Measurements from ENCODE around the gene CILP. TPM values are rescaled to one million over a fixed set of nuclear protein-coding genes. Genes with fewer than 3 reads are reported as not detected.
"Not testable (repeated sequence)": the region's sequence is repeated elsewhere in the genome, so short reads cannot be mapped to it uniquely, and the experiment has no call there.

Gene CILP
- 1 to 10 TPM; 3.2 to 4.4 (median 3.9) TPM for polyA plus RNA-seq (ENCODE audit: insufficient read length in 4 of 4)

GRCh38 chr15:65210770-65211481 is at the start of gene CILP:
TSS of gene CILP (minus strand) at chr15:65211473. CDS start at chr15:65209755, 1,718 bp downstream.
- DNase-seq (ENCODE audit: low read depth in 4 of 4, low spot score in 2 of 4): no peak

GRCh38 chr15:65260968-65261367 is 49.7 kb upstream of the CILP start:
- no peak for DNase-seq (ENCODE audit: low read depth in 4 of 4, low spot score in 2 of 4)

GRCh38 chr15:65259367-65259797 is 48.1 kb upstream of the CILP start:
- DNase-seq (ENCODE audit: low read depth in 4 of 4, low spot score in 2 of 4): no peak

GRCh38 chr15:65258375-65259262 is 47.3 kb upstream of the CILP start:
- no peak for DNase-seq (ENCODE audit: low read depth in 4 of 4, low spot score in 2 of 4)

- no peak for DNase-seq (ENCODE audit: low read depth in 4 of 4, low spot score in 2 of 4)
Observed at GRCh38 chr15:65255486-65256140, 44.3 kb upstream of the CILP start.

- DNase-seq (ENCODE audit: low read depth in 4 of 4, low spot score in 2 of 4): no peak
Observed at GRCh38 chr15:65254758-65255157, 43.5 kb upstream of the CILP start.

GRCh38 chr15:65254356-65254755 is 43.1 kb upstream of the CILP start:
- DNase-seq (ENCODE audit: low read depth in 4 of 4, low spot score in 2 of 4): no peak

GRCh38 chr15:65249641-65250040 is 38.4 kb upstream of the CILP start:
- no peak for DNase-seq (ENCODE audit: low read depth in 4 of 4, low spot score in 2 of 4)

GRCh38 chr15:65248511-65249255 is 37.4 kb upstream of the CILP start:
- DNase-seq (ENCODE audit: low read depth in 4 of 4, low spot score in 2 of 4): peak in 1 of 4 donors; percentile 37

- no peak for DNase-seq (ENCODE audit: low read depth in 4 of 4, low spot score in 2 of 4)
Observed at GRCh38 chr15:65246939-65247338, 35.7 kb upstream of the CILP start.

GRCh38 chr15:65246026-65246714 is 34.9 kb upstream of the CILP start:
- DNase-seq (ENCODE audit: low read depth in 4 of 4, low spot score in 2 of 4): no peak

GRCh38 chr15:65245096-65245856 is 34.0 kb upstream of the CILP start:
- DNase-seq (ENCODE audit: low read depth in 4 of 4, low spot score in 2 of 4): peak in 3 of 4 donors; percentile 39 to 67 (median 54)

- DNase-seq (ENCODE audit: low read depth in 4 of 4, low spot score in 2 of 4): no peak
Observed at GRCh38 chr15:65244638-65245037, 33.4 kb upstream of the CILP start.

- not testable (repeated sequence) for DNase-seq (ENCODE audit: low read depth in 4 of 4, low spot score in 2 of 4)
Observed at GRCh38 chr15:65236443-65236842, 25.2 kb upstream of the CILP start.

- DNase-seq (ENCODE audit: low read depth in 4 of 4, low spot score in 2 of 4): no peak
Observed at GRCh38 chr15:65233696-65234095, 22.4 kb upstream of the CILP start.

- DNase-seq (ENCODE audit: low read depth in 4 of 4, low spot score in 2 of 4): no peak
Observed at GRCh38 chr15:65232520-65232919, 21.2 kb upstream of the CILP start.

- DNase-seq (ENCODE audit: low read depth in 4 of 4, low spot score in 2 of 4): no peak
Observed at GRCh38 chr15:65231306-65231705, 20.0 kb upstream of the CILP start.

- not testable (repeated sequence) for DNase-seq (ENCODE audit: low read depth in 4 of 4, low spot score in 2 of 4)
Observed at GRCh38 chr15:65226901-65227300, 15.6 kb upstream of the CILP start.

- no peak for DNase-seq (ENCODE audit: low read depth in 4 of 4, low spot score in 2 of 4)
Observed at GRCh38 chr15:65226221-65226620, 14.9 kb upstream of the CILP start.

Measured in left renal cortex interstitium (tissue), 4 donors.